ENCODE results near the gene UBN2.

- TF ChIP-seq CTCF (IDR thresholded peaks at IDR 0.05; ENCODE audit: insufficient read depth, low read length) (no peak), GABPA (IDR thresholded peaks at IDR 0.05; ENCODE audit: low read depth) (no peak), POLR2AphosphoS5 (IDR thresholded peaks at IDR 0.05; ENCODE audit: low read depth) (no peak), REST (IDR thresholded peaks at IDR 0.05; ENCODE audit: insufficient replicate concordance, low read depth) (no peak)
Measured at GRCh38 chr7:139246494-139246893, 15.5 kb downstream of the UBN2 start.

All from HL-60 (cell line).